BLaER1 (cell line): ENCODE results near the gene USP35.
A peak's percentile ranks its signal among the peaks of the same experiment; 100 is the strongest.

Source experiments
- H3K27ac ChIP-seq: shearing (Covaris generic); formaldehyde crosslinking; 2 replicates; pipeline ENCODE4 v1.8.1; 2022
- H3K27me3 ChIP-seq: shearing (Covaris generic); formaldehyde crosslinking; 2 replicates; pipeline ENCODE4 v1.8.1; 2022
- H3K36me3 ChIP-seq: shearing (Covaris generic); formaldehyde crosslinking; 2 replicates; pipeline ENCODE4 v1.8.1; 2022
- H3K4me1 ChIP-seq: shearing (Covaris generic); formaldehyde crosslinking; 2 replicates; pipeline ENCODE4 v1.8.1; 2022
- H3K4me2 ChIP-seq: shearing (Covaris generic); formaldehyde crosslinking; 2 replicates; pipeline ENCODE4 v1.8.1; 2022
- H3K4me3 ChIP-seq: shearing (Covaris generic); formaldehyde crosslinking; 2 replicates; pipeline ENCODE4 v1.8.1; 2022
- H3K9ac ChIP-seq: shearing (Covaris generic); formaldehyde crosslinking; 2 replicates; pipeline ENCODE4 v1.8.1; 2022
- H3K9me3 ChIP-seq: shearing (Covaris generic); formaldehyde crosslinking; 2 replicates; pipeline ENCODE4 v1.8.1; 2022
- H4K20me1 ChIP-seq: shearing (Covaris generic); formaldehyde crosslinking; 2 replicates; pipeline ENCODE4 v1.8.1; 2022
- Cebpa-rat ChIP-seq: shearing (Covaris generic); IDR thresholded peaks from 2 replicates; pipeline ENCODE4 v1.8.1; 2022

Gene USP35

GRCh38 chr11:78203184-78203583, 14.5 kb downstream of the USP35 start:
- H3K27me3 ChIP-seq, result no peaks in the 10 kb centered on the region
- peak overlapping the region; percentile 69 for H3K27ac ChIP-seq
- peak overlapping the region; percentile 41 for H3K4me3 ChIP-seq
- no peaks in the 10 kb centered on the region for H3K9me3 ChIP-seq
- H3K4me2 ChIP-seq, result peak overlapping the region; percentile 82
- TF ChIP-seq Cebpa-rat, result no peak
- no peaks in the 10 kb centered on the region for H4K20me1 ChIP-seq
- peak overlapping the region; percentile 17 for H3K9ac ChIP-seq
- H3K4me1 ChIP-seq, result peaks cover 33% of the 10 kb centered on the region
- peaks cover 18% of the 10 kb centered on the region; the same call in 1 of the 2 replicates for H3K36me3 ChIP-seq

GRCh38 chr11:78205256-78205655, 16.5 kb downstream of the USP35 start:
- Histone ChIP-seq H3K9ac (no peak overlapping the region), H3K4me1 (peaks cover 41% of the 10 kb centered on the region), H3K27ac (no peak overlapping the region), H3K9me3 (no peaks in the 10 kb centered on the region), H4K20me1 (no peaks in the 10 kb centered on the region), H3K4me3 (no peak overlapping the region), H3K36me3 (peaks cover 14% of the 10 kb centered on the region), H3K27me3 (no peaks in the 10 kb centered on the region), H3K4me2 (no peak overlapping the region)
- TF ChIP-seq Cebpa-rat, result no peak

- Histone ChIP-seq H4K20me1 (no peaks in the 10 kb centered on the region), H3K9me3 (no peaks in the 10 kb centered on the region), H3K4me2 (no peak overlapping the region), H3K27ac (no peak overlapping the region), H3K36me3 (peaks cover 14% of the 10 kb centered on the region), H3K4me3 (no peak overlapping the region), H3K27me3 (no peaks in the 10 kb centered on the region), H3K4me1 (peaks cover 41% of the 10 kb centered on the region), H3K9ac (no peak overlapping the region)
- no peak for TF ChIP-seq Cebpa-rat
Observed at GRCh38 chr11:78205691-78206090, 17.0 kb downstream of the USP35 start.

- H3K9me3 ChIP-seq, result no peaks in the 10 kb centered on the region
- H3K4me2 ChIP-seq, result no peak overlapping the region
- no peak overlapping the region for H3K27ac ChIP-seq
- peaks cover 21% of the 10 kb centered on the region for H3K4me1 ChIP-seq
- H3K9ac ChIP-seq, result no peak overlapping the region
- no peaks in the 10 kb centered on the region for H3K27me3 ChIP-seq
- H3K4me3 ChIP-seq, result no peak overlapping the region
- TF ChIP-seq Cebpa-rat, result no peak
- H4K20me1 ChIP-seq, result no peaks in the 10 kb centered on the region; the same call in 1 of the 2 replicates
- H3K36me3 ChIP-seq, result peaks cover 23% of the 10 kb centered on the region
Observed at GRCh38 chr11:78207532-78208256, 19.0 kb downstream of the USP35 start.

- Histone ChIP-seq H3K4me3 (no peak overlapping the region), H3K4me2 (no peak overlapping the region), H3K9me3 (no peaks in the 10 kb centered on the region), H3K36me3 (peaks cover 32% of the 10 kb centered on the region), H3K27ac (no peak overlapping the region), H3K9ac (no peak overlapping the region), H3K4me1 (peaks cover 17% of the 10 kb centered on the region), H3K27me3 (no peaks in the 10 kb centered on the region), H4K20me1 (peaks cover 8% of the 10 kb centered on the region; the same call in 1 of the 2 replicates)
- TF ChIP-seq Cebpa-rat, result no peak
Observed at GRCh38 chr11:78208257-78209165, 19.8 kb downstream of the USP35 start.

- no peak overlapping the region for H3K4me3 ChIP-seq
- H4K20me1 ChIP-seq, result peaks cover 13% of the 10 kb centered on the region
- peak overlapping the region; percentile 51 for H3K4me2 ChIP-seq
- H3K27ac ChIP-seq, result no peak overlapping the region
- H3K9me3 ChIP-seq, result no peaks in the 10 kb centered on the region
- H3K4me1 ChIP-seq, result peaks cover 23% of the 10 kb centered on the region
- no peak for TF ChIP-seq Cebpa-rat
- peaks cover 38% of the 10 kb centered on the region for H3K36me3 ChIP-seq
- no peak overlapping the region for H3K9ac ChIP-seq
- no peaks in the 10 kb centered on the region for H3K27me3 ChIP-seq
Observed at GRCh38 chr11:78209478-78209877, 20.8 kb downstream of the USP35 start.

GRCh38 chr11:78210000-78210608, 21.4 kb downstream of the USP35 start:
- Histone ChIP-seq H3K27me3 (no peaks in the 10 kb centered on the region), H3K36me3 (peaks cover 44% of the 10 kb centered on the region), H3K27ac (peak overlapping the region; percentile 26; the same call in 1 of the 2 replicates), H3K9me3 (no peaks in the 10 kb centered on the region), H3K9ac (no peak overlapping the region), H3K4me3 (no peak overlapping the region), H3K4me1 (peaks cover 30% of the 10 kb centered on the region), H3K4me2 (peak overlapping the region; percentile 51), H4K20me1 (peaks cover 19% of the 10 kb centered on the region)
- no peak for TF ChIP-seq Cebpa-rat

GRCh38 chr11:78211565-78211964, 22.8 kb downstream of the USP35 start:
- Histone ChIP-seq H3K4me2 (no peak overlapping the region), H3K36me3 (peaks cover 59% of the 10 kb centered on the region), H3K27ac (no peak overlapping the region), H3K9me3 (no peaks in the 10 kb centered on the region), H3K27me3 (no peaks in the 10 kb centered on the region), H3K9ac (no peak overlapping the region), H4K20me1 (peaks cover 24% of the 10 kb centered on the region), H3K4me3 (no peak overlapping the region), H3K4me1 (peaks cover 44% of the 10 kb centered on the region)
- no peak for TF ChIP-seq Cebpa-rat

- no peak for TF ChIP-seq Cebpa-rat
- no peaks in the 10 kb centered on the region for H3K27me3 ChIP-seq
- no peak overlapping the region for H3K9ac ChIP-seq
- peaks cover 24% of the 10 kb centered on the region for H4K20me1 ChIP-seq
- peaks cover 51% of the 10 kb centered on the region for H3K4me1 ChIP-seq
- H3K4me2 ChIP-seq, result no peak overlapping the region
- H3K27ac ChIP-seq, result no peak overlapping the region
- H3K9me3 ChIP-seq, result no peaks in the 10 kb centered on the region
- H3K4me3 ChIP-seq, result no peak overlapping the region
- H3K36me3 ChIP-seq, result peaks cover 67% of the 10 kb centered on the region
Observed at GRCh38 chr11:78212586-78213371, 24.1 kb downstream of the USP35 start.
